HL-60 (cell line): Measurements from ENCODE around the gene TTYH3.

Source experiments
- CTCF ChIP-seq: IDR thresholded peaks from one replicate; pipeline ENCODE4 v1.5.1; 2011; ENCODE audit warnings: low read length, control low read depth, inconsistent platforms; ENCODE audit not compliant: insufficient read depth
- GABPA ChIP-seq: IDR thresholded peaks from 2 replicates; pipeline ENCODE4 v1.6.1; 2012; ENCODE audit warnings: low read depth
- POLR2AphosphoS5 ChIP-seq: IDR thresholded peaks from 2 replicates; pipeline ENCODE4 v1.6.1; 2012; ENCODE audit warnings: low read depth
- REST ChIP-seq: IDR thresholded peaks from 2 replicates; pipeline ENCODE4 v1.6.1; 2012; ENCODE audit warnings: low read depth; ENCODE audit not compliant: insufficient replicate concordance
- SPI1 ChIP-seq: IDR thresholded peaks from 2 replicates; pipeline ENCODE4 v1.6.1; 2012; ENCODE audit warnings: low read depth, mild to moderate bottlenecking, borderline replicate concordance

GRCh38 chr7:2687338-2687869, 55.6 kb downstream of the TTYH3 start:
- no peak for TF ChIP-seq CTCF
- no peak for TF ChIP-seq POLR2AphosphoS5
- no peak for TF ChIP-seq REST
- TF ChIP-seq GABPA, result no peak
- no peak for TF ChIP-seq SPI1
